Measurements from ENCODE around the gene IFT122.

IFT122 gene

GRCh38 chr3:129522953-129523352 lies 82.9 kb downstream of the IFT122 start:
- Histone ChIP-seq H3K9me3 (ENCODE audit: control insufficient read depth, low read length) (no peaks in the 10 kb centered on the region), H3K27ac (ENCODE audit: insufficient read depth, low read depth, low read length, poor library complexity, severe bottlenecking) (no peak overlapping the region), H3K4me1 (ENCODE audit: control insufficient read depth, insufficient read depth, low read length) (peaks cover 27% of the 10 kb centered on the region), H3K36me3 (ENCODE audit: control insufficient read depth, insufficient read depth, low read length) (peaks cover 3% of the 10 kb centered on the region), H3K4me3 (ENCODE audit: insufficient read depth, low read depth, low read length) (no peak overlapping the region), H3K27me3 (ENCODE audit: control insufficient read depth, insufficient read depth, low read length, poor library complexity, severe bottlenecking) (no peaks in the 10 kb centered on the region)
- 93 to 95% methylated on average over 5 of the region's 5 CpGs for WGBS, 2 experiments

GRCh38 chr3:129524081-129524480 lies 84.1 kb downstream of the IFT122 start:
- Histone ChIP-seq H3K27ac (ENCODE audit: insufficient read depth, low read depth, low read length, poor library complexity, severe bottlenecking) (no peak overlapping the region), H3K4me1 (ENCODE audit: control insufficient read depth, insufficient read depth, low read length) (peaks cover 27% of the 10 kb centered on the region), H3K4me3 (ENCODE audit: insufficient read depth, low read depth, low read length) (no peak overlapping the region), H3K27me3 (ENCODE audit: control insufficient read depth, insufficient read depth, low read length, poor library complexity, severe bottlenecking) (no peaks in the 10 kb centered on the region), H3K9me3 (ENCODE audit: control insufficient read depth, low read length) (no peaks in the 10 kb centered on the region), H3K36me3 (ENCODE audit: control insufficient read depth, insufficient read depth, low read length) (no peaks in the 10 kb centered on the region)
- WGBS, 2 experiments, result 90 to 94% methylated on average over 4 of the region's 4 CpGs

DNA sequence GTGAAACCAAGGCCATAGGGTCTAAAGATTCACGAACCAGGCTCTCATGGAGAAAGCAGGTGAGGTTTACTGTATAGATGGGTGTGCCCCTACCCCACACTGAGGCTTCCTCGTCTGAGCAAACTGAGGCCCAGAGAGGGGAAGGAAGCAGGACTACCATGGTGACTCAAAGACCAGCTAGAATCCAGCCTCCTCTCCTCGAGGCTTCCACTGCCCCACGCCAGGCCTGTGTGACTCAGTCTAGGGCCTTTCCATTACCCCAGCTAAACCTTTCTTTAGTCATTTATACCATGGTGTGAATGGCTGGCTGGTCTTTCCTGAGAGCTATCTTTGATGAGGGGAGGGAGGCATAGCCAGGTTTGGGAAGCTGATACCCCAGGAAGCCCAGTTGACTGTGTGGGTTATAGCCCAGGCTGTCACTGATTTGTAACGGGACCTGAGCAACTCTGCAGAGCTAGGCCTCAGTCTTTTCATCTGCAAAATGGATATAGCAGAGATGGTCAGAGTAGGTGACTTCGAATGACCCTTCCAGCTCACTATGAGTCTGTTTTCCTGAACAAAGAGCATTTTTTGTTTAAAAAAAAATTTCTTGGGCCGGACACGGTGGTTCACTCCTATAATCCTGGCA lies 85.4 kb downstream of the IFT122 start:
- H3K36me3 ChIP-seq (ENCODE audit: control insufficient read depth, insufficient read depth, low read length), result no peaks in the 10 kb centered on the region
- H3K4me3 ChIP-seq (ENCODE audit: insufficient read depth, low read depth, low read length), result no peak overlapping the region
- H3K4me1 ChIP-seq (ENCODE audit: control insufficient read depth, insufficient read depth, low read length), result peaks cover 38% of the 10 kb centered on the region
- no peak overlapping the region for H3K27ac ChIP-seq (ENCODE audit: insufficient read depth, low read depth, low read length, poor library complexity, severe bottlenecking)
- H3K27me3 ChIP-seq (ENCODE audit: control insufficient read depth, insufficient read depth, low read length, poor library complexity, severe bottlenecking), result no peaks in the 10 kb centered on the region
- WGBS, 2 experiments, result 92 to 93% methylated on average over 8 of the region's 8 CpGs
- no peaks in the 10 kb centered on the region for H3K9me3 ChIP-seq (ENCODE audit: control insufficient read depth, low read length)

DNA sequence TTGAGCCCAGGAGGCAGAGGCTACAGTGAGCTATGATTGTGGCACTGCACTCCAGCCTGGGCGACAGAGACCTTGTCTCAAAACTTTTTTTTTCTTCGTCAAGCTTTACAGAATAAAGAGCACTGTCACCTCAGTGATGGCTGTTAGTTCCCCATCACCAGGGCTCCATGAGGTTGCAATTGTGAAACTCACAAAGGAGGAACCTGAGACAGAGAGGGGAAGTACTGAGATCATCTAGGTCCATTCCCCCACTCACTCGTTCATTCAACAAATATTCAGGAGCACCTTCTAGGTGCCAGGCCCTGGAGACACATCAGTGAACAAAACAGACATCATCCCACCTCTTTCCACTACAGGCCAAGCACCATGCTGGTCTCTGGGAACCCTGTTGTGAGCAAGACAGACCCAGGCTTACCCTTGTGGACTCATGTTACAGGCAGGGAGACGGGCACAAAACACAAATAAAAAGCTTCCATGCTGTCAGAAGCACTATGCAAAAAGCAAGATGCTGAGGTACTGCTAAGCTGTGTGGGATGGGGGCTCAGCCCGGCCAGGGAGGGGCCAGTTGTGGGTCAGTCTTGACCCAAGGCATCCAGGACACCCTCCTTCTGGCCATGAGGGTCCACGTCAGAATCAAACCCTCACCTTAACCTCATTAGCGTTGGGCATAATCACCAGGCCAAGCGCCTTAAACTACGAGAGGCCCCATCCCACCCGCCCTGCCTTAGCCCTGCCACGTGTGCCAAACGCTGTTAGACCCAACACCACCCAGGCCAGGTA lies 86.3 kb downstream of the IFT122 start:
- Histone ChIP-seq H3K27me3 (ENCODE audit: control insufficient read depth, insufficient read depth, low read length, poor library complexity, severe bottlenecking) (no peaks in the 10 kb centered on the region), H3K4me1 (ENCODE audit: control insufficient read depth, insufficient read depth, low read length) (peaks cover 38% of the 10 kb centered on the region), H3K9me3 (ENCODE audit: control insufficient read depth, low read length) (no peaks in the 10 kb centered on the region), H3K27ac (ENCODE audit: insufficient read depth, low read depth, low read length, poor library complexity, severe bottlenecking) (no peak overlapping the region), H3K4me3 (ENCODE audit: insufficient read depth, low read depth, low read length) (no peak overlapping the region), H3K36me3 (ENCODE audit: control insufficient read depth, insufficient read depth, low read length) (no peaks in the 10 kb centered on the region)
- WGBS, 2 experiments, result 75 to 76% methylated on average over 12 of the region's 12 CpGs

- 92 to 93% methylated on average over 11 of the region's 11 CpGs for WGBS, 2 experiments
- Histone ChIP-seq H3K36me3 (ENCODE audit: control insufficient read depth, insufficient read depth, low read length) (no peaks in the 10 kb centered on the region), H3K9me3 (ENCODE audit: control insufficient read depth, low read length) (no peaks in the 10 kb centered on the region)
Observed at GRCh38 chr3:129527262-129527661, 87.2 kb downstream of the IFT122 start.

DNA sequence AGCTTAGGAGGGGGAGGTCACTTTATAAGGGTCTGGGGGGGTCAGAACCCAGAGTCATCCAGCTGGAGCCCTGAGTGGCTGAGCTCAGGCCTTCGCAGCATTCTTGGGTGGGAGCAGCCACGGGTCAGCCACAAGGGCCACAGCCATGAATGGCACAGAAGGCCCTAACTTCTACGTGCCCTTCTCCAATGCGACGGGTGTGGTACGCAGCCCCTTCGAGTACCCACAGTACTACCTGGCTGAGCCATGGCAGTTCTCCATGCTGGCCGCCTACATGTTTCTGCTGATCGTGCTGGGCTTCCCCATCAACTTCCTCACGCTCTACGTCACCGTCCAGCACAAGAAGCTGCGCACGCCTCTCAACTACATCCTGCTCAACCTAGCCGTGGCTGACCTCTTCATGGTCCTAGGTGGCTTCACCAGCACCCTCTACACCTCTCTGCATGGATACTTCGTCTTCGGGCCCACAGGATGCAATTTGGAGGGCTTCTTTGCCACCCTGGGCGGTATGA lies 88.6 kb downstream of the IFT122 start, which contains the start of gene RHO:
TSS of gene RHO (plus strand) at position 51 of the 512 bp plus-strand sequence. CDS start at position 146, 95 bp downstream.
- H3K27me3 ChIP-seq (ENCODE audit: control insufficient read depth, insufficient read depth, low read length, poor library complexity, severe bottlenecking), result no peaks in the 10 kb centered on the region
- no peaks in the 10 kb centered on the region for H3K36me3 ChIP-seq (ENCODE audit: control insufficient read depth, insufficient read depth, low read length)
- H3K27ac ChIP-seq (ENCODE audit: insufficient read depth, low read depth, low read length, poor library complexity, severe bottlenecking), result no peak within 1 kb of the TSS
- H3K9me3 ChIP-seq (ENCODE audit: control insufficient read depth, low read length), result no peaks in the 10 kb centered on the region
- H3K4me1 ChIP-seq (ENCODE audit: control insufficient read depth, insufficient read depth, low read length), result peaks cover 29% of the 10 kb centered on the region
- 95 to 96% methylated on average over 18 of the region's 18 CpGs for WGBS, 2 experiments
- H3K4me3 ChIP-seq (ENCODE audit: insufficient read depth, low read depth, low read length), result no peak within 1 kb of the TSS

More at GRCh38 chr3:129527262-129527661, 87.2 kb downstream of the IFT122 start:
- no peak overlapping the region for H3K4me3 ChIP-seq (ENCODE audit: insufficient read depth, low read depth, low read length)
- no peaks in the 10 kb centered on the region for H3K27me3 ChIP-seq (ENCODE audit: control insufficient read depth, insufficient read depth, low read length, poor library complexity, severe bottlenecking)
- no peak overlapping the region for H3K27ac ChIP-seq (ENCODE audit: insufficient read depth, low read depth, low read length, poor library complexity, severe bottlenecking)
- peaks cover 29% of the 10 kb centered on the region for H3K4me1 ChIP-seq (ENCODE audit: control insufficient read depth, insufficient read depth, low read length)

GRCh38 chr3:129529436-129530210 lies 89.6 kb downstream of the IFT122 start:
- no peak overlapping the region for H3K4me3 ChIP-seq (ENCODE audit: insufficient read depth, low read depth, low read length)
- 88 to 90% methylated on average over 12 of the region's 12 CpGs for WGBS, 2 experiments
- no peaks in the 10 kb centered on the region for H3K9me3 ChIP-seq (ENCODE audit: control insufficient read depth, low read length)

GRCh38 chr3:129530251-129530791 lies 90.3 kb downstream of the IFT122 start:
- H3K4me1 ChIP-seq (ENCODE audit: control insufficient read depth, insufficient read depth, low read length), result peaks cover 29% of the 10 kb centered on the region
- no peaks in the 10 kb centered on the region for H3K27me3 ChIP-seq (ENCODE audit: control insufficient read depth, insufficient read depth, low read length, poor library complexity, severe bottlenecking)
- H3K9me3 ChIP-seq (ENCODE audit: control insufficient read depth, low read length), result no peaks in the 10 kb centered on the region
- no peak overlapping the region for H3K4me3 ChIP-seq (ENCODE audit: insufficient read depth, low read depth, low read length)
- 9 to 20% methylated on average over 6 of the region's 6 CpGs for WGBS, 2 experiments
- no peaks in the 10 kb centered on the region for H3K36me3 ChIP-seq (ENCODE audit: control insufficient read depth, insufficient read depth, low read length)
- H3K27ac ChIP-seq (ENCODE audit: insufficient read depth, low read depth, low read length, poor library complexity, severe bottlenecking), result no peak overlapping the region

More at GRCh38 chr3:129529436-129530210, 89.6 kb downstream of the IFT122 start:
- H3K36me3 ChIP-seq (ENCODE audit: control insufficient read depth, insufficient read depth, low read length), result no peaks in the 10 kb centered on the region
- no peak overlapping the region for H3K27ac ChIP-seq (ENCODE audit: insufficient read depth, low read depth, low read length, poor library complexity, severe bottlenecking)
- H3K27me3 ChIP-seq (ENCODE audit: control insufficient read depth, insufficient read depth, low read length, poor library complexity, severe bottlenecking), result no peaks in the 10 kb centered on the region
- H3K4me1 ChIP-seq (ENCODE audit: control insufficient read depth, insufficient read depth, low read length), result peaks cover 29% of the 10 kb centered on the region

- WGBS, 2 experiments, result 94 to 95% methylated on average over 13 of the region's 13 CpGs
- Histone ChIP-seq H3K9me3 (ENCODE audit: control insufficient read depth, low read length) (no peaks in the 10 kb centered on the region), H3K27me3 (ENCODE audit: control insufficient read depth, insufficient read depth, low read length, poor library complexity, severe bottlenecking) (no peaks in the 10 kb centered on the region), H3K27ac (ENCODE audit: insufficient read depth, low read depth, low read length, poor library complexity, severe bottlenecking) (no peak overlapping the region), H3K4me3 (ENCODE audit: insufficient read depth, low read depth, low read length) (no peak overlapping the region), H3K4me1 (ENCODE audit: control insufficient read depth, insufficient read depth, low read length) (peaks cover 29% of the 10 kb centered on the region), H3K36me3 (ENCODE audit: control insufficient read depth, insufficient read depth, low read length) (no peaks in the 10 kb centered on the region)
Observed at GRCh38 chr3:129530821-129531220, 90.8 kb downstream of the IFT122 start.

Data from ectodermal cell (in vitro differentiated cells).